Neuronal stem cell (in vitro differentiated cells): ENCODE measurements around the gene KDM7A.
A peak's percentile ranks its signal among the peaks of the same experiment; 100 is the strongest.

ENCODE experiments used
- DNase-seq: peaks from one replicate; pipeline ENCODE4 v3.0.0-alpha.2; 2013; ENCODE audit warnings: low spot score
- H2AFZ ChIP-seq: one replicate; pipeline ENCODE4 v1.6.1; 2013; ENCODE audit warnings: mild to moderate bottlenecking, low read length, inconsistent platforms
- H2AK5ac ChIP-seq: 2 replicates; pipeline ENCODE4 v1.6.1; 2013; ENCODE audit warnings: low read depth, mild to moderate bottlenecking, inconsistent platforms, low read length, moderate library complexity, mixed read lengths
- H2BK120ac ChIP-seq: 2 replicates; pipeline ENCODE4 v1.6.1; 2013; ENCODE audit warnings: low read depth, mild to moderate bottlenecking, inconsistent platforms, low read length, moderate library complexity, mixed read lengths
- H2BK12ac ChIP-seq: one replicate; pipeline ENCODE4 v1.6.1; 2013; ENCODE audit warnings: low read length, inconsistent platforms
- H2BK15ac ChIP-seq: 2 replicates; pipeline ENCODE4 v1.6.1; 2013; ENCODE audit warnings: mild to moderate bottlenecking, low read length, inconsistent platforms, mixed read lengths
- H2BK5ac ChIP-seq: one replicate; pipeline ENCODE4 v1.6.1; 2013; ENCODE audit warnings: inconsistent platforms, mild to moderate bottlenecking, low read length, moderate library complexity
- H3K14ac ChIP-seq: one replicate; pipeline ENCODE4 v1.6.1; 2013; ENCODE audit warnings: low read length, inconsistent platforms
- H3K18ac ChIP-seq: 2 replicates; pipeline ENCODE4 v1.6.1; 2013; ENCODE audit warnings: low read length, inconsistent platforms
- H3K23ac ChIP-seq: 2 replicates; pipeline ENCODE4 v1.6.1; 2013; ENCODE audit warnings: low read depth, mild to moderate bottlenecking, mixed read lengths, low read length, inconsistent platforms; ENCODE audit not compliant: poor library complexity
- H3K27ac ChIP-seq: replicated peaks from 3 replicates; pipeline ENCODE4 v1.5.1; 2013; ENCODE audit warnings: low read length, inconsistent platforms
- H3K27me3 ChIP-seq, 3 experiments: 2 replicates each; pipeline ENCODE4 v1.6.1; 2013; ENCODE audit warnings: low read length in 3 of 3, mild to moderate bottlenecking in 2 of 3, inconsistent platforms in 1 of 3, low read depth in 1 of 3, mixed read lengths in 1 of 3, moderate library complexity in 1 of 3; ENCODE audit not compliant: control insufficient read depth in 3 of 3, insufficient read depth in 3 of 3
- H3K36me3 ChIP-seq, 2 donors: replicated peaks in 1 of 2; 2 replicates each; pipeline ENCODE4 v1.6.1; 2013; ENCODE audit warnings: low read length in 2 of 2; ENCODE audit not compliant: control insufficient read depth in 2 of 2, insufficient read depth in 2 of 2
- H3K4ac ChIP-seq: 2 replicates; pipeline ENCODE4 v1.6.1; 2013; ENCODE audit warnings: inconsistent platforms, mild to moderate bottlenecking, low read length, moderate library complexity
- H3K4me1 ChIP-seq, 2 donors: 1 replicate in 1 of 2; 2 replicates in 1 of 2; pipeline ENCODE4 v1.6.1; 2013; ENCODE audit warnings: low read length in 2 of 2, low read depth in 1 of 2; ENCODE audit not compliant: control insufficient read depth in 2 of 2, insufficient read depth in 1 of 2
- H3K4me2 ChIP-seq: one replicate; pipeline ENCODE4 v1.6.1; 2013; ENCODE audit warnings: mild to moderate bottlenecking, low read length, inconsistent platforms; ENCODE audit not compliant: insufficient read depth, poor library complexity, severe bottlenecking
- H3K4me3 ChIP-seq, 2 donors: 2 replicates each; pipeline ENCODE4 v1.5.1; 2013; ENCODE audit warnings: low read length in 2 of 2, mild to moderate bottlenecking in 2 of 2, inconsistent platforms in 1 of 2, moderate library complexity in 1 of 2
- H3K79me1 ChIP-seq: one replicate; pipeline ENCODE4 v1.6.1; 2013; ENCODE audit warnings: low read depth, mild to moderate bottlenecking, inconsistent platforms, low read length, moderate library complexity
- H3K9ac ChIP-seq: one replicate; pipeline ENCODE4 v1.6.1; 2013; ENCODE audit warnings: mild to moderate bottlenecking, low read depth, low read length, inconsistent platforms; ENCODE audit not compliant: poor library complexity
- H3K9me3 ChIP-seq, 2 donors: replicated peaks in 1 of 2; 2 replicates each; pipeline versions ENCODE3 to v1.6.1; 2013; ENCODE audit warnings: low read length in 2 of 2, mild to moderate bottlenecking in 2 of 2, inconsistent platforms in 1 of 2, low read depth in 1 of 2, mixed read lengths in 1 of 2, moderate library complexity in 1 of 2; ENCODE audit not compliant: control insufficient read depth in 2 of 2, insufficient read depth in 1 of 2
- H4K8ac ChIP-seq: one replicate; pipeline ENCODE4 v1.6.1; 2013; ENCODE audit warnings: low read depth, mild to moderate bottlenecking, inconsistent platforms, low read length, moderate library complexity
- H4K91ac ChIP-seq: one replicate; pipeline ENCODE4 v1.6.1; 2013; ENCODE audit warnings: low read length, low read depth, mild to moderate bottlenecking, inconsistent platforms; ENCODE audit not compliant: poor library complexity
- WGBS, 2 donors: extraction: QIAGEN DNeasy Blood & Tissue Kit; methylation state at CpG; one replicate each; pipeline ENCODE4 v1.1.7; 2013; ENCODE audit warnings: missing lambda C conversion rate in 2 of 2, mixed read lengths in 1 of 2; ENCODE audit not compliant: insufficient read length in 2 of 2, insufficient replicate concordance in 1 of 2; ENCODE audit errors: extremely low coverage in 2 of 2; 5-methylcytosine and 5-hydroxymethylcytosine counted together

The KDM7A gene

DNA sequence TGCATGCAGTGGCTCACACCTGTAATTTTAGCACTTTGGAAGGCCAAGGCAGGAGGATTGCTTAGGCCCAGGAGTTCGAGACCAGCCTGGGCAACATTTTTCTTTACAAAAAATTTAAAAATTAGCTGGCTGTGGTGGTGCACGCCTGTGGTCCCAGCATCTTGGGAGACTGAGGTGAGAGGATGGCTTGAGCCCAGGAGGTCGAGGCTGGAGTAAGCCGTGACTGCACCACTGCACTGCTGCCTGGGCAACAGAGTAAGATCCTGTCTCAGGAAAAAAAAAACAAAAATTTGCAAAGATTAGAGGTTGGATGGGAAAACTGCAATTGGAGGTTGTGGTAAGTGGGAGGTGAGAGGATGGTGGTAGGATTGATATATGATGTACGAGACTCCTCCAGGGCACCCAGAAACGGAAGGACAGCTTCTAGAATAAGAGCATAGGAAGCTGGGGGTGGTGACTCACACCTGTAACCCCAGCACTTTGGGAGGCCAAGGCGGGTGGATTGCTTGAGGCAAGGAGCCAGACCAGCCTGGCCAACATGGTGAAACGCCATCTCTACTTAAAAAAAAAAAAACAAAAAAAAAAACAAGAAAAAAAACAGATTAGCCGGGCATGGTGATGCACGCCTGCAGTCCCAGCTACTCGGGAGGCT, 94.9 kb downstream of the KDM7A start:
- no CpG with 5 or more reads among the region's 11 CpGs for WGBS, 2 donors

GRCh38 chr7:140080919-140081318, 95.9 kb downstream of the KDM7A start:
- Histone ChIP-seq H3K36me3 (no peaks in the 10 kb centered on the region), H2BK120ac (no peak overlapping the region), H3K14ac (no peak overlapping the region), H3K4me3 (no peak overlapping the region), H2BK5ac (no peak overlapping the region), H3K79me1 (no peaks in the 10 kb centered on the region), H3K4me2 (no peak overlapping the region), H3K4me1 (peaks cover 4 to 8% of the 10 kb centered on the region in 2 donors), H3K9ac (no peak overlapping the region), H2AK5ac (no peak overlapping the region), H3K23ac (no peak overlapping the region), H2BK12ac (no peak overlapping the region), H3K18ac (peak overlapping the region; percentile 17), H3K9me3 (no peaks in the 10 kb centered on the region), H4K91ac (no peak overlapping the region), H4K8ac (no peak overlapping the region), H2BK15ac (no peak overlapping the region), H3K4ac (no peak overlapping the region), H3K27me3 (no peaks in the 10 kb centered on the region), H2AFZ (no peak overlapping the region), H3K27ac (no peak overlapping the region)
- DNase-seq = no peak
- WGBS, 2 donors = no CpG with 5 or more reads among the region's 7 CpGs

More for the DNA sequence above, 94.9 kb downstream of the KDM7A start:
- no peak overlapping the region for H3K27ac ChIP-seq
- no peak overlapping the region for H2BK120ac ChIP-seq
- H3K9me3 ChIP-seq = no peaks in the 10 kb centered on the region
- H4K91ac ChIP-seq = no peak overlapping the region
- H3K27me3 ChIP-seq = no peaks in the 10 kb centered on the region
- H2BK5ac ChIP-seq = no peak overlapping the region
- no peak overlapping the region for H3K4me2 ChIP-seq
- no peak overlapping the region for H2AFZ ChIP-seq
- no peaks in the 10 kb centered on the region for H3K36me3 ChIP-seq
- H3K14ac ChIP-seq = no peak overlapping the region
- H3K4ac ChIP-seq = no peak overlapping the region
- H3K4me1 ChIP-seq = peaks cover 4 to 8% of the 10 kb centered on the region in 2 donors
- no peak overlapping the region for H4K8ac ChIP-seq
- H3K9ac ChIP-seq = no peak overlapping the region
- H3K23ac ChIP-seq = no peak overlapping the region
- H2BK15ac ChIP-seq = no peak overlapping the region
- DNase-seq = no peak
- H2AK5ac ChIP-seq = no peak overlapping the region
- no peak overlapping the region for H3K4me3 ChIP-seq
- no peak overlapping the region for H2BK12ac ChIP-seq
- H3K18ac ChIP-seq = no peak overlapping the region
- H3K79me1 ChIP-seq = no peaks in the 10 kb centered on the region

DNA sequence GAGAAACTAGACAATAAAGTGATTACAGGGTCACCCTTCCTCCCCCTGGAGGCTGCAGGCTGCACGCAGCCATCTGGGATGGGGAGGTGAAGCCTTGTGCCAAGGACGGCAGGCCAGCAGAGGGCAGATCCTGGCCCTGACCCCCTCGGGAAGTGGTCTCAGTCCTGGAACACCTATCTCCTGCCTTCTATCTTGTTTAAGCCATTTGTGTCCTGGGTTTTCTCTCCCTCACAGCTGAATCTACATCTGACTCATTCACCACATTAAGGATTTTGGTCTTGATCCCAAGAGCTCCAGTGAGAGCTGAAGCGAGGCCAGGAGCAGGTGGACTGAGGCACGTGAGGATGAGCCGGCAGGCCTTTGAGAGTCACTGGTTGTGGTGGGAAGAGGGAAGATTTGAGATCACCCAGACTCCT, 97.7 kb downstream of the KDM7A start:
- no peak overlapping the region for H3K4me2 ChIP-seq
- H2BK120ac ChIP-seq = no peak overlapping the region
- H3K4ac ChIP-seq = no peak overlapping the region
- H3K9me3 ChIP-seq = no peaks in the 10 kb centered on the region
- no peak overlapping the region for H2BK15ac ChIP-seq
- no peak overlapping the region for H3K23ac ChIP-seq
- H4K8ac ChIP-seq = no peak overlapping the region
- H3K36me3 ChIP-seq = no peaks in the 10 kb centered on the region
- no peak overlapping the region for H3K27ac ChIP-seq
- no peaks in the 10 kb centered on the region for H3K79me1 ChIP-seq
- H2AK5ac ChIP-seq = no peak overlapping the region
- H3K9ac ChIP-seq = no peak overlapping the region
- no peak overlapping the region for H4K91ac ChIP-seq
- H3K14ac ChIP-seq = no peak overlapping the region
- no CpG with 5 or more reads among the region's 6 CpGs for WGBS, 2 donors
- DNase-seq = peak; percentile 32
- H3K4me1 ChIP-seq = peaks cover 4 to 6% of the 10 kb centered on the region in 2 donors
- no peak overlapping the region for H3K18ac ChIP-seq
- H2BK5ac ChIP-seq = no peak overlapping the region
- H3K27me3 ChIP-seq = no peaks in the 10 kb centered on the region
- peak overlapping the region; percentile 35 for H2AFZ ChIP-seq
- no peak overlapping the region for H2BK12ac ChIP-seq
- H3K4me3 ChIP-seq = no peak overlapping the region

- Histone ChIP-seq H4K8ac (no peak overlapping the region), H2AFZ (no peak overlapping the region), H3K27me3 (no peaks in the 10 kb centered on the region), H3K4ac (no peak overlapping the region), H2BK120ac (no peak overlapping the region), H2BK15ac (peak overlapping the region; percentile 34), H3K4me2 (no peak overlapping the region), H3K14ac (no peak overlapping the region), H4K91ac (no peak overlapping the region), H3K36me3 (no peaks in the 10 kb centered on the region), H3K9ac (no peak overlapping the region), H2BK5ac (no peak overlapping the region), H3K9me3 (no peaks in the 10 kb centered on the region), H3K79me1 (no peaks in the 10 kb centered on the region), H3K23ac (no peak overlapping the region), H2BK12ac (no peak overlapping the region), H3K4me1 (peaks cover 4 to 6% of the 10 kb centered on the region in 2 donors), H2AK5ac (peak overlapping the region; percentile 74), H3K18ac (peak overlapping the region; percentile 44), H3K4me3 (no peak overlapping the region), H3K27ac (no peak overlapping the region)
- no peak for DNase-seq
- no CpG with 5 or more reads among the region's 13 CpGs for WGBS, 2 donors
Measured at GRCh38 chr7:140078392-140078791, 98.4 kb downstream of the KDM7A start.
